Large intestine (tissue), 3 donors: ENCODE results near the gene ROBO2. TPM values are rescaled to one million over a fixed set of nuclear protein-coding genes. Genes with fewer than 3 reads are reported as not detected.

Source experiments
- DNase-seq, 2 donors: peaks; one replicate each; pipeline versions ENCODE4 v3.0.0 to v3.0.0-alpha.2; 2013
- H3K27ac ChIP-seq: one replicate; pipeline ENCODE4 v1.5.1; 2013; ENCODE audit warnings: low read length
- H3K27me3 ChIP-seq: 2 replicates; pipeline ENCODE4 v1.6.1; 2013; ENCODE audit warnings: low read length; ENCODE audit not compliant: control insufficient read depth, insufficient read depth
- H3K36me3 ChIP-seq: 2 replicates; pipeline ENCODE4 v1.6.1; 2013; ENCODE audit warnings: low read length; ENCODE audit not compliant: control insufficient read depth, insufficient read depth
- H3K4me1 ChIP-seq: one replicate; pipeline ENCODE4 v1.6.1; 2013; ENCODE audit warnings: low read length; ENCODE audit not compliant: control insufficient read depth, insufficient read depth
- H3K4me3 ChIP-seq: one replicate; pipeline ENCODE4 v1.5.1; 2013; ENCODE audit warnings: low read length
- H3K9me3 ChIP-seq: one replicate; pipeline ENCODE4 v1.6.1; 2013; ENCODE audit warnings: mild to moderate bottlenecking, low read depth, low read length, moderate library complexity; ENCODE audit not compliant: control insufficient read depth
- WGBS: methylation state at CpG from one replicate; pipeline ENCODE4 v1.1.5; 2013; ENCODE audit warnings: low lambda C conversion rate; ENCODE audit not compliant: insufficient coverage; 5-methylcytosine and 5-hydroxymethylcytosine counted together
- polyA plus RNA-seq: library from polyadenylated mRNA; unstranded; fragments of 120-200 nt; gene quantifications from one replicate; pipeline ENCODE4 v1.2.1, GENCODE V29; 2013

The ROBO2 gene
- polyA plus RNA-seq, 1 donor = 9.6 TPM

GRCh38 chr3:77459926-77460325, 420.0 kb downstream of the ROBO2 start:
- Histone ChIP-seq H3K9me3 (no peaks in the 10 kb centered on the region), H3K36me3 (no peaks in the 10 kb centered on the region), H3K27me3 (no peaks in the 10 kb centered on the region), H3K4me3 (no peak overlapping the region), H3K4me1 (no peaks in the 10 kb centered on the region), H3K27ac (no peak overlapping the region)
- no peak for DNase-seq
- 100% methylated on average over 2 of the region's 7 CpGs for WGBS

GRCh38 chr3:77460326-77460725, 420.4 kb downstream of the ROBO2 start:
- no peaks in the 10 kb centered on the region for H3K4me1 ChIP-seq
- H3K9me3 ChIP-seq = no peaks in the 10 kb centered on the region
- H3K27me3 ChIP-seq = no peaks in the 10 kb centered on the region
- no peak for DNase-seq
- WGBS = 80% methylated on average over 2 of the region's 3 CpGs
- no peak overlapping the region for H3K4me3 ChIP-seq
- no peak overlapping the region for H3K27ac ChIP-seq
- no peaks in the 10 kb centered on the region for H3K36me3 ChIP-seq

GRCh38 chr3:77462951-77463350, 423.1 kb downstream of the ROBO2 start:
- Histone ChIP-seq H3K36me3 (no peaks in the 10 kb centered on the region), H3K9me3 (no peaks in the 10 kb centered on the region), H3K4me1 (no peaks in the 10 kb centered on the region), H3K27ac (no peak overlapping the region), H3K27me3 (no peaks in the 10 kb centered on the region), H3K4me3 (no peak overlapping the region)
- no peak for DNase-seq
- WGBS = 0% methylated on average over 1 of the region's 1 CpG

GRCh38 chr3:77464111-77464688, 424.3 kb downstream of the ROBO2 start:
- Histone ChIP-seq H3K9me3 (no peaks in the 10 kb centered on the region), H3K27ac (no peak overlapping the region), H3K4me1 (no peaks in the 10 kb centered on the region), H3K27me3 (no peaks in the 10 kb centered on the region), H3K4me3 (no peak overlapping the region), H3K36me3 (no peaks in the 10 kb centered on the region)
- WGBS = 72% methylated on average over 3 of the region's 3 CpGs
- no peak for DNase-seq

- no peaks in the 10 kb centered on the region for H3K36me3 ChIP-seq
- DNase-seq = no peak
- no peaks in the 10 kb centered on the region for H3K4me1 ChIP-seq
- no peak overlapping the region for H3K4me3 ChIP-seq
- H3K9me3 ChIP-seq = no peaks in the 10 kb centered on the region
- no peak overlapping the region for H3K27ac ChIP-seq
- no CpG with 5 or more reads among the region's 5 CpGs for WGBS
- no peaks in the 10 kb centered on the region for H3K27me3 ChIP-seq
Measured at GRCh38 chr3:77466562-77467115, 426.7 kb downstream of the ROBO2 start.

- H3K36me3 ChIP-seq = no peaks in the 10 kb centered on the region
- DNase-seq = peak in 1 of 2 donors; percentile 28
- no peaks in the 10 kb centered on the region for H3K4me1 ChIP-seq
- no peaks in the 10 kb centered on the region for H3K9me3 ChIP-seq
- no peak overlapping the region for H3K4me3 ChIP-seq
- WGBS = 94% methylated on average over 3 of the region's 8 CpGs
- H3K27me3 ChIP-seq = no peaks in the 10 kb centered on the region
- H3K27ac ChIP-seq = no peak overlapping the region
Measured at GRCh38 chr3:77467702-77468625, 428.1 kb downstream of the ROBO2 start.

- DNase-seq = no peak
- WGBS = no CpG with 5 or more reads among the region's 3 CpGs
- no peak overlapping the region for H3K27ac ChIP-seq
Measured at GRCh38 chr3:77468626-77469020, 428.7 kb downstream of the ROBO2 start.

GRCh38 chr3:77475507-77475906, 435.6 kb downstream of the ROBO2 start:
- no peak overlapping the region for H3K4me3 ChIP-seq
- WGBS = no CpG with 5 or more reads among the region's 2 CpGs
- no peak for DNase-seq
- no peaks in the 10 kb centered on the region for H3K4me1 ChIP-seq
- H3K36me3 ChIP-seq = peaks cover 2% of the 10 kb centered on the region
- no peaks in the 10 kb centered on the region for H3K27me3 ChIP-seq
- no peak overlapping the region for H3K27ac ChIP-seq
- no peaks in the 10 kb centered on the region for H3K9me3 ChIP-seq

More at GRCh38 chr3:77468626-77469020, 428.7 kb downstream of the ROBO2 start:
- no peaks in the 10 kb centered on the region for H3K27me3 ChIP-seq
- H3K36me3 ChIP-seq = no peaks in the 10 kb centered on the region
- H3K4me1 ChIP-seq = no peaks in the 10 kb centered on the region
- no peaks in the 10 kb centered on the region for H3K9me3 ChIP-seq
- H3K4me3 ChIP-seq = no peak overlapping the region

- no peaks in the 10 kb centered on the region for H3K27me3 ChIP-seq
Measured at GRCh38 chr3:77479021-77479420, 439.1 kb downstream of the ROBO2 start.

GRCh38 chr3:77489216-77489615, 449.3 kb downstream of the ROBO2 start:
- peaks cover 3% of the 10 kb centered on the region for H3K36me3 ChIP-seq
- no peaks in the 10 kb centered on the region for H3K27me3 ChIP-seq
- H3K4me3 ChIP-seq = no peak overlapping the region
- WGBS = no CpG with 5 or more reads among the region's 1 CpG
- H3K4me1 ChIP-seq = no peaks in the 10 kb centered on the region
- no peak for DNase-seq
- peaks cover 4% of the 10 kb centered on the region for H3K9me3 ChIP-seq
- H3K27ac ChIP-seq = no peak overlapping the region

More at GRCh38 chr3:77479021-77479420, 439.1 kb downstream of the ROBO2 start:
- Histone ChIP-seq H3K27ac (no peak overlapping the region), H3K36me3 (peaks cover 2% of the 10 kb centered on the region), H3K9me3 (no peaks in the 10 kb centered on the region), H3K4me1 (no peaks in the 10 kb centered on the region), H3K4me3 (no peak overlapping the region)
- DNase-seq = no peak
